ENCODE results near the gene GADD45B.
"Not testable (repeated sequence)": the region's sequence is repeated elsewhere in the genome, so short reads cannot be mapped to it uniquely, and the experiment has no call there.

Gene GADD45B

DNA sequence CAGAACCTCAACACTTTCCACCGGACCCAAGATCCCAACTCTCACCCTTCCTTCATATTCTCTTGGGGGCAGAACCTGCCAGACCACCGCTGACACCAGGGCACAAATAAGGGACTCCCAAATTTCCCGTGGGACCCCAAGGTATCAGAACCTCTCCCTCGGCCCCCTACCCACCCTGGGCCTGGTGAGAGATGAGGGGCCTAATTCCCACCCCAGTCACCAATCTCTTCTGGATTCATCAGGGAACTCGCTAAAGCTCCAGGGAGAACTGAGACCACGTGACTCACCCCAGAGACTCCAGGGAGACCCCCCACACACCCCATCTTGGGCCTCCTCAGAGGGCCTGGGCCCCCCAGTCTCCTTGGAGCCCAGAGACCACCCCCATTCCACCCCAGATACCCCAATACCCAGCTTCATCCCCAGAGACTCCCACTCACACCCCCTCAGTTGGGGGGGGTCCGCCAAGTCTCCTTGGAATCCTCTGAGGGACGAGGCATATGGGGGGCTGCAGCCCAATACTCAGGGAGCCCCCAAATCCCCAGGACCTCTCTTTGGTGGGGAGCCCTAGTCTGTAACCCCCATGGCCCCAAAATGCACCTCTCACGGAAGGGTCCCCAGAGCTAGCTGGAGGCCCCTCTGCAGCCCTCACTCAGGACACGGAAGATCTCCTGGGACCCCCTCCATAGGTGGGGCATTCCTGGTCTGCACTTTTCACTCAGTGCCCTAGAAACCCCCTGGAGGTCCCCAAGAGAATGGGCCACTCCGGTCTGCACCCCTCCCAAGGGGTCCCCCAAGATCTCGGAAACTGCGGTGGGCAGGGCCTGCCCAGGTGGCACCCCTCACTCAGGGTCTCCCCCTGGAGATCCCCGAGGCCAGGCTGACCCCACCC lies 20.7 kb upstream of the GADD45B start:
- peak overlapping the region; percentile 95 for H3K4me3 ChIP-seq (ENCODE audit: low read depth, low read length)
- TF ChIP-seq, protein P1, sequence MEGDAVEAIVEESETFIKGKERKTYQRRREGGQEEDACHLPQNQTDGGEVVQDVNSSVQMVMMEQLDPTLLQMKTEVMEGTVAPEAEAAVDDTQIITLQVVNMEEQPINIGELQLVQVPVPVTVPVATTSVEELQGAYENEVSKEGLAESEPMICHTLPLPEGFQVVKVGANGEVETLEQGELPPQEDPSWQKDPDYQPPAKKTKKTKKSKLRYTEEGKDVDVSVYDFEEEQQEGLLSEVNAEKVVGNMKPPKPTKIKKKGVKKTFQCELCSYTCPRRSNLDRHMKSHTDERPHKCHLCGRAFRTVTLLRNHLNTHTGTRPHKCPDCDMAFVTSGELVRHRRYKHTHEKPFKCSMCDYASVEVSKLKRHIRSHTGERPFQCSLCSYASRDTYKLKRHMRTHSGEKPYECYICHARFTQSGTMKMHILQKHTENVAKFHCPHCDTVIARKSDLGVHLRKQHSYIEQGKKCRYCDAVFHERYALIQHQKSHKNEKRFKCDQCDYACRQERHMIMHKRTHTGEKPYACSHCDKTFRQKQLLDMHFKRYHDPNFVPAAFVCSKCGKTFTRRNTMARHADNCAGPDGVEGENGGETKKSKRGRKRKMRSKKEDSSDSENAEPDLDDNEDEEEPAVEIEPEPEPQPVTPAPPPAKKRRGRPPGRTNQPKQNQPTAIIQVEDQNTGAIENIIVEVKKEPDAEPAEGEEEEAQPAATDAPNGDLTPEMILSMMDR (IDR thresholded peaks at IDR 0.05; ENCODE audit: low read depth, low read length) = no peak

DNA sequence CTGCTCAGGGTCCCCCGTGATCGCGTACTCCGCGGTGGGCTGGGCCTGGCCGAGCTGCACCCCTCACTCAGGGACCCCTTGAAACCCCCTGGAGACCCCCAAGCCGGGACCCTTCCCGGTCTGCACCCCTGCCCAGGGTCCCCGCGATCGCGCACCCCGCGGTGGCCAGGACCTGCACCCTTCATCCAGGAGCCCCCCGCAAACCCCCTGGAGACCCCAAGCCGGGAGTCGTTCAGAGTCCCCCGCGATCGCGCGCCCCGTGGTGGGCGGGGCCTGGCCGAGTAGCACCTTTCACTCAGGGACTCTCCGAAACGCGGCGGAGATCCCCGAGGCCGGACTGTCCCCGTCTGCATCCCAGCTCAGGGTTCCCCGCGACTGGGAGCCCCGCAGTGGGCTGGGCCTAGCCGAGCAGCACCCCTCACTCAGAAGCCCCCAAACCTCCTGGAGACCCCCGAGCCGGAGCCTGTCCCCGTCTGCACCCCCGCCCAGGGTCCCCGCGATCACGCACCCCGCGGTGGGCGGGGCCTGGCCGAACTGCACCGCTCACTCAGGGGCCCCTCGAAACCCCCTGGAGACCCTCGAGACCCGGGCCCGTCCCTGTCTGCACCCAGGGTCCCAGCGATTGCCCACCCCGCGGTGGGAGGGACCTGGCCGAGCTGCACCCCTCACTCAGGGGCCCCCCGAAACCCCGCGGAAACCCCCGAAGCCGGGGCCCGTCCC lies 19.9 kb upstream of the GADD45B start:
- H3K4me3 ChIP-seq (ENCODE audit: low read depth, low read length) = peak overlapping the region; percentile 95
- TF ChIP-seq, protein P1 (IDR thresholded peaks at IDR 0.05; ENCODE audit: low read depth, low read length) = no peak

DNA sequence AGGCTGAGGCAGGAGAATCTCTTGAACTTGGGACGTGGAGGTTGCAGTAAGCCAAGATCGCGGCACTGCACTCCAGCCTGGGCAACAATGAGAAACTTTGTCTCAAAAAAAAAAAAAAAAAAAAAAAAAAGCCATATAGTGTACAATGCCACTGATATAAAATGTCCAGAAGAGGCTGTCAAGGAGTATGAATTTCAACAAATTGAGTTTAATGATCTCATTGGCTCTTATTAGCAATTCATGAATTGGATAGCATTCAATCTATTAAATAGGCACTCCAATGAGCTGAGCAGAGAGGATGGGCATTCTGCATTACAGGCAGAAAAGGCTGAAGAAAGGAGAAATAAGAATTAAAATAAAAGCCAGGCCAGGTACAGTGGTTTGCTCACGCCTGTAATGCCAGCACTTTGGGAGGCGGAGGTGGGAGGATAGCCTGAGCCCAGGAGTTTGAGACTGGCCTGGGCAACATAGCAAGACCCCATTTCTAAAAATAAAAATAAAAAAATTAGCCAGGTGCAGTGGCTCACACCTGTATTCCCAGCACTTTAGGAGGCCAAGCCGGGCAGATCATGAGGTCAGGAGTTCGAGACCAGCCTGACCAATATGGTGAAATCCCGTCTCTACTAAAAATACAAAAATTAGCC lies 18.4 kb upstream of the GADD45B start:
- H3K4me3 ChIP-seq (ENCODE audit: low read depth, low read length) = peak overlapping the region; percentile 51
- TF ChIP-seq, protein P1 (IDR thresholded peaks at IDR 0.05; ENCODE audit: low read depth, low read length) = no peak

DNA sequence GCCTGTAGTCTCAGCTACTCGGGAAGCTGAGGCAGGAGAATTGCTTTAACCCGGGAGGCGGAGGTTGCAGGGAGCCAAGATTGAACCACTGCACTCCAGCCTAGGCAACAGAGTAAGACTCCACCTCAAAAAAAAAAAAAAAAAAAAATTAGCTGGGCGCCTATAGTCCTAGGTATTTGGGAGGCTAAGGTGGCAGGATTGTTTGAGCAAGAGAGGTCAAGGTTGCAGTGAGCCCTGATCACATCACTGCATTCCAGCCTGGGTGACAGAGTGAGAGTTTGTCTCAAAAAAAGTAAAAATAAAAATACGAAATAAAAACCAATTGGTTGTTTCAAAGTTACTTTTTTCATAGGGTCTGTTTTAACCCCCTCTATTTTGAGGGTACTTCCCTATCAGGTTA lies 17.9 kb upstream of the GADD45B start:
- no peak overlapping the region for H3K4me3 ChIP-seq (ENCODE audit: low read depth, low read length)

DNA sequence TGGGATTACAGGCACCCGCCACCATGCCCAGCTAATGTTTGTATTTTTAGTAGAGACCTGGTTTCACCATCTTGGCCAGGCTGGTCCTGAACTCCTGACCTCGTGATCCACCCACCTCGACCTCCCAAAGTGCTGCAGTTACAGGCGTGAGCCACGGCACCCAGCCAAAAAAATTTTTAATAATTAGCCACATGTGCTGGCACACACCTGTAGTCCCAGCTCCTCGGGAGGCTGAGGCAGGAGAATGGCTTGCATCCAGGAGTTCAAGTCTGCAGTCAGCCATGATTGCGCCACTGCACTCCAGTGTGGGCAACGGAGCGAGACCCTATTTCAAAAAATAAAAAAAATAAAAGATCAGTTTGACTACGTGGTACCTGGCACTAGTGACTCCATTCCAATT lies 17.2 kb upstream of the GADD45B start:
- not testable (repeated sequence) for H3K4me3 ChIP-seq (ENCODE audit: low read depth, low read length)

More for the DNA sequence above, 17.9 kb upstream of the GADD45B start:
- TF ChIP-seq, protein P1 (IDR thresholded peaks at IDR 0.05; ENCODE audit: low read depth, low read length) = no peak

DNA sequence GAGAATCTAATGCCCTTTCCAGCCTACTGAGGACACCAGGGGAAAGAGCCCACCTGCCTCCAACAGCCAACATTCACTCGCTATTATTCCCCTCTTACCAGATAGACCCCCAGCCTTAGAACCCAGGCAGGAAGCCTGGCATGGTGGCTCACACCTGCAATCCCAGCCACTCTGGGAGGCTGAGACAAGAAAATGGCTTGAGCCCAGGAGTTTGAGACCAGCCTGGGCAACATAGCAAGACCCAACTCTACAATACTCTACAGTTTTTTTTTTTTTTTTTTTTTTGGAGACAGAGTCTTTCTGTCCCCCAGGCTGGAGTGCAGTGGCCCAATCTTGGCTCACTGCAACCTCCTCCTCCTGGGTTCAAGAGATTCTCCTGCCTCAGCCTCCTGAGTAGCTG lies 15.7 kb upstream of the GADD45B start:
- TF ChIP-seq, protein P1 (IDR thresholded peaks at IDR 0.05; ENCODE audit: low read depth, low read length) = no peak
- H3K4me3 ChIP-seq (ENCODE audit: low read depth, low read length) = no peak overlapping the region

DNA sequence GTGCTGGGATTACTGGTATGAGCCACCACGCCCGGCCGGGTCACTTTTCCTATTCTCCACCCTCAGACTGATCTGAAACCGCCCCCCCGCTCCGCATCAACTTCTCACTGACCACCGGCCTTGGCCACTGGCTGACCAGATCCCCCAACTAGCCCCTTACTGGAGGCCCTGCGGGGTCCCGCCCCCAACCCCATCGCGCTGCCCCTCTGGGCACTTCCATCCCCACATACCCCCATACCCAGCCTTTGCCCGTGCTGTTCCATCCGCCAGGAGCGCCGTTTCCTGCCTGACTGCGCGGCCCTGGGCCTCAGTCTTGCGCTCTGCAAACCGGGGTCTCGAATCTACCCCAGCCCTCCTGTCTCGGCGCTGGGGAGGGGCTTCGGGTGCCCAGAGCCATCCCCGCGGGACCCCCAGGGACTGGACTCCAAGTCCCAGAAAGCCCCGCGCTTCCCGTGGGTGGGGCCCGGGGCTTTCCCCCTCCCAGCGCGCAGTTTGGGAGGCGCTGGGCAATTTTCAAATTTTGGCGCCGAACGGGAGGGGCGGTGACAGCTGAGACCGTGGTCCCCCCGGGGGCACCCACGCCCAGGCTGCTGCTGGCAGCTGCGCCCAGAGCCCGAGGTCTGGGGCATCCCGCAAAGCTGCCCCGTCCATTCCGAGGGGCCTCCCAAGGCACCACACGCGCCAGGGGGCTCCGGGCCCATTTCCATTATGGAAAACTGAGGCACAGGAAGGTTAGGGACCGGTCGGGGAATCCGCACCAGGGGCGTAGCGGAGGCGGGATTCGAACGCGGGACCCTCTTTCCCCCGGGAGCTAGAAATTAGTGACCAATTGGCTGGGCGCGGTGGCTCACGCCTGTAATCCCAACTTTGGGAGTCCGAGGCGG lies 13.9 kb upstream of the GADD45B start:
- H3K4me3 ChIP-seq (ENCODE audit: low read depth, low read length) = peak overlapping the region; percentile 75
- TF ChIP-seq, protein P1 (IDR thresholded peaks at IDR 0.05; ENCODE audit: low read depth, low read length) = no peak
